Neural crest cell (in vitro differentiated cells): ENCODE data around the gene KLK5. TPM values are rescaled to one million over a fixed set of nuclear protein-coding genes. Genes with fewer than 3 reads are reported as not detected.

ENCODE experiments used
- DNase-seq: peaks from one replicate; pipeline ENCODE4 v3.0.0; 2021; ENCODE audit warnings: low read depth, mixed read lengths, low spot score
- H3K27ac Mint-ChIP-seq: one replicate; pipeline ENCODE4 v1.8.0; 2021; ENCODE audit warnings: mild to moderate bottlenecking, mixed read lengths; ENCODE audit not compliant: unreplicated experiment
- H3K27me3 Mint-ChIP-seq: 2 replicates; pipeline ENCODE4 v1.8.0; 2021; ENCODE audit warnings: low read depth, mild to moderate bottlenecking, mixed read lengths
- H3K36me3 Mint-ChIP-seq: 2 replicates; pipeline ENCODE4 v1.8.0; 2021; ENCODE audit warnings: low read depth, mild to moderate bottlenecking, mixed read lengths
- H3K4me1 Mint-ChIP-seq: 2 replicates; pipeline ENCODE4 v1.8.0; 2021; ENCODE audit warnings: mixed read lengths
- H3K4me3 Mint-ChIP-seq: one replicate; pipeline ENCODE4 v1.8.0; 2021; ENCODE audit warnings: mild to moderate bottlenecking, mixed read lengths
- H3K9me3 Mint-ChIP-seq: 2 replicates; pipeline ENCODE4 v1.8.0; 2021; ENCODE audit warnings: mixed read lengths
- total RNA-seq: library from RNA; stranded (reverse); gene quantifications from 2 replicates; pipeline ENCODE4 v1.2.1, GENCODE V29; 2021
- TF ChIP-seq, protein P1 (sequence below): fragments of 200-600 bp; sonication (generic); conservative IDR thresholded peaks from 2 replicates; pipeline ENCODE4 v1.5.0; 2021; ENCODE audit warnings: antibody characterized with exemption, mild to moderate bottlenecking

The KLK5 gene
- total RNA-seq, 1 donor from 2014 or later = not detected

DNA sequence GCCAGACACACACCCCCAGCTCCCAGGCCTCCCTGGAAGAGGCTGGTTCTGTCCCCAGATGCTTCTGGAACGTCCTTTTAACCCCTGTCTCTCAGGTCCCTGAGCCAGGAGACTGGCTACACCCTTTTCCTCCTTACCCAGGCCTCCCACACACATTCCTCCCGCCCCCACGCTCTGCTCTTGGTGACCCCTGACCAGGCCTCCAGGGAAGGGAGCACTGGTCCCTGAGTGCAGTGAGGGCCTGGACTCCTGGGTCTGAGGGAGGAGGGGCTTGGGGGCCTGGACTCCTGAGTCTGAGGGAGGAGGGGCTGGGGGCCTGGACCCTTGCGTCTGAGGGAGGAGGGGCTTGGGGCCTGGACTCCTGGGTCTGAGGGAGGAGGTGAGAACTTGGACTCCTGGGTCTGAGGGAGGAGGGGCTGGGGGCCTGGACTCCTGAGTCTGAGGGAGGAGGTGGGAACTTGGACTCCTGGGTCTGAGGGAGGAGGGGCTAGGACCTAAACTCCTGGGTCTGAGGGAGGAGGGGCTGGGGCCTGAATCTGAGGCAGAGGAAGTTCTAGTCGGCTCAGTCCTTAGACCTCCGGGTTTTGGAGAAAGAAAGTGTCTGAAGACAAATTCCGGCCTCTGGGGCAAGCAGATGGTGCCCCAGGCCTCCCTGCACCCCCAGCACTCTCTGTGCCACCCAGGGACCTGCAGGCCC lies 16.0 kb upstream of the KLK5 start:
- Mint-ChIP-seq H3K4me3 (no peak overlapping the region), H3K27me3 (peaks cover 24% of the 10 kb centered on the region), H3K9me3 (no peaks in the 10 kb centered on the region), H3K27ac (peak overlapping the region; percentile 35), H3K36me3 (no peaks in the 10 kb centered on the region), H3K4me1 (peaks cover 21% of the 10 kb centered on the region)
- DNase-seq = no peak
- TF ChIP-seq, protein P1, sequence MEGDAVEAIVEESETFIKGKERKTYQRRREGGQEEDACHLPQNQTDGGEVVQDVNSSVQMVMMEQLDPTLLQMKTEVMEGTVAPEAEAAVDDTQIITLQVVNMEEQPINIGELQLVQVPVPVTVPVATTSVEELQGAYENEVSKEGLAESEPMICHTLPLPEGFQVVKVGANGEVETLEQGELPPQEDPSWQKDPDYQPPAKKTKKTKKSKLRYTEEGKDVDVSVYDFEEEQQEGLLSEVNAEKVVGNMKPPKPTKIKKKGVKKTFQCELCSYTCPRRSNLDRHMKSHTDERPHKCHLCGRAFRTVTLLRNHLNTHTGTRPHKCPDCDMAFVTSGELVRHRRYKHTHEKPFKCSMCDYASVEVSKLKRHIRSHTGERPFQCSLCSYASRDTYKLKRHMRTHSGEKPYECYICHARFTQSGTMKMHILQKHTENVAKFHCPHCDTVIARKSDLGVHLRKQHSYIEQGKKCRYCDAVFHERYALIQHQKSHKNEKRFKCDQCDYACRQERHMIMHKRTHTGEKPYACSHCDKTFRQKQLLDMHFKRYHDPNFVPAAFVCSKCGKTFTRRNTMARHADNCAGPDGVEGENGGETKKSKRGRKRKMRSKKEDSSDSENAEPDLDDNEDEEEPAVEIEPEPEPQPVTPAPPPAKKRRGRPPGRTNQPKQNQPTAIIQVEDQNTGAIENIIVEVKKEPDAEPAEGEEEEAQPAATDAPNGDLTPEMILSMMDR = no peak

DNA sequence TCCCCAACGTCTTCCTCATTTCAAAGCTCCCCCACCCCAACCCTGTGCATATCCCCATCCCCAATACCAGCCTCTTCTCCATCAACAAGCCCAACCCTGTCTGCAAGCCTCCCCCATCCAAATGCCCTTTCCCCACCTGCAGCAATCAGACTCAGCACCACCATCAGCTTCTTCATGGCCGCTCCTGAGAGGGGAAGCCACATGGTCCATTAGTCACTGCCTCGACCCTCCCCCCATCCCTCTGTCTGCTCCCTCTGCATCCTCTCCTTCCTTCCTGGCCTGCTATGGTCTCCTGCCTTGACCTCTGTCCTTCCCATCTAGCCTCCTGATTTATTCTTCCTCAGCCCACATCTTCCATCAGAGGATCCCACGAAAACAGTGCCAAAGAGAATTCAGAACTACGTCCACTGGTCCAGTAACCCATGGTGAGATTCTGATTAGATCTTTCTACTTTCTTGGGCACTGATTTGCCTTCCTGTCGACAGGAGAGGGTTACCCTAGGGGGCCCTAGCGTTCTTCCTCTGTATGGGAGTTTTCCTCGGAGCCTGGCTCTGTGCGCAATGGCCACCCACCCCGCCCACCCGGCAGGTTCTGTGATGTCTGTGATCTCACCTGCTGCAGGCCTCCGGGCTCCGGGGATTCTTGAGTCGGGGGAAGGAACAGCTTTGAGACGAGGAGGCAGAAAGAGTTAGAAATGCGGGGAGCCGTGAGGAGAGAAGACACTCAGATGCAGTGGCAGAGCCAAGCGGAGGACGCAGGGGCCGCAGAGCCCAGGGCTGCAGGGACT lies 15.3 kb upstream of the KLK5 start:
- DNase-seq = no peak
- TF ChIP-seq, protein P1 = no peak
- Mint-ChIP-seq H3K36me3 (no peaks in the 10 kb centered on the region), H3K9me3 (no peaks in the 10 kb centered on the region), H3K27ac (no peak overlapping the region), H3K27me3 (peaks cover 25% of the 10 kb centered on the region), H3K4me3 (no peak overlapping the region), H3K4me1 (peaks cover 21% of the 10 kb centered on the region)

DNA sequence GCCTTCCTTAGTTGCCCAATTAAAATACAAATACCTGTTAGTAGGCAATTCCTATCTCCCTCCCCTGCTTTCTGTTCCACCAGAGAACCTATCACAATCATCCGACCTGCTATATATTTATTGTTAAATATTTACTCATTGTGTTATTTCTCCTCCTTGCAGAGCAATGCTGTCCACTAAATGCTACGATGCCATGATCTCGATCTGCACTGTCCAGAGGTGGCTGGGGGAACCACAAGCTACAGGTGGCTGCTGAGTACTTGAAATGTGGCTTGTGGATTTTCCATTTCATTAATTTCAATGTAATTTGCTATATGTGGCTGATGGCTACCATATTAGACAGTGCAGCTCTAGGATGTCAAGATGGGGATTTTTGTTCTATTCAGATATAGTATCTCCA lies 11.4 kb upstream of the KLK5 start:
- Mint-ChIP-seq H3K4me3 (no peak overlapping the region), H3K4me1 (peaks cover 8% of the 10 kb centered on the region), H3K9me3 (peaks cover 14% of the 10 kb centered on the region), H3K27me3 (peaks cover 44% of the 10 kb centered on the region), H3K27ac (no peak overlapping the region), H3K36me3 (peaks cover 3% of the 10 kb centered on the region)
- TF ChIP-seq, protein P1 = no peak
- DNase-seq = no peak

DNA sequence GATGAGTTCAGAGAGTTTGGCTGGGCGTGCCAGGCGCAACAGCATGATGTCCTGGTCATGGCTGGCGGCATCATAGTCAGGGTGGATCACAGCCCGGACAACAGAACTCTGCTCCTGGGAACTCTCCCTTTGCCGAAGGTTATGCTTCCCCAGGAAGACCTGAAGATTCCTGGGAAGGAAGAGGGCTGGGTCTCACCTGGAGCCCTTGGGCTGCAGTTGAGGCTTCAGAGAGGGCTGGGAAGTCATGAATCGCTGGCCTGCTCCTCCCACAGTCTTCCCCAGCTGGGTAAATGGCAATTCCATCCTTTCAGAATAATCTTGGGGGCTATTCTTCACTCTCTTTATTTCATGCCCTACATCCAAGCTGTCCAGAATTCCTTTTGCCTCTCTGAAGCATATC lies 10.5 kb upstream of the KLK5 start:
- no peak for DNase-seq
- Mint-ChIP-seq H3K9me3 (peaks cover 14% of the 10 kb centered on the region), H3K27ac (no peak overlapping the region), H3K27me3 (peaks cover 53% of the 10 kb centered on the region), H3K36me3 (peaks cover 3% of the 10 kb centered on the region), H3K4me3 (no peak overlapping the region), H3K4me1 (peaks cover 9% of the 10 kb centered on the region)
- TF ChIP-seq, protein P1 = no peak

DNA sequence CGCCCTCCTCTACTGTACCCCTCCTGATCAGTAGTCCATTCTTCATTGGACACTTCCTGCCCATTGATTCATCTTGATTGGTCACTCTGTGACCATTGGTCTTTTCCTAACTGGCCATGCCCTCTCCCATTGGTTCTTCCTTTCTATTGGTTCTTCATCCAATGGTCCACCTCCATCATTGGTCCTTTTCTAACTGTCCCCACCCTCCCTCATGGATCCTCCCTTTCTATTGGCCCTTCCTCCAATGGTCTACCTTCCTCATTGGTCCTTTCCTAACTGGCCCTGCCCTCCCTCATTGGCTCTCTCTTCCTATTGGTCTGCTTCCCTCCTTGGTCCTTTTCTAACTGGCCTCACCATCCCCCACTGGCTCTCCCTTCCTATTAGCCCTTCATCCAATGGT lies 9.4 kb upstream of the KLK5 start:
- Mint-ChIP-seq H3K36me3 (peaks cover 3% of the 10 kb centered on the region), H3K27me3 (peaks cover 61% of the 10 kb centered on the region), H3K27ac (no peak overlapping the region), H3K4me1 (peaks cover 4% of the 10 kb centered on the region), H3K4me3 (no peak overlapping the region), H3K9me3 (peaks cover 14% of the 10 kb centered on the region)
- no peak for DNase-seq
- TF ChIP-seq, protein P1 = no peak
